ENCODE data around the gene SEMA7A. TPM values are rescaled to one million over a fixed set of nuclear protein-coding genes. Genes with fewer than 3 reads are reported as not detected.

SEMA7A gene
- total RNA-seq, 2 experiments from 2014 or later: 26.4 to 32.9 TPM

- CTCF ChIA-PET: interaction anchor here (0.8 to 21.8 kb wide), 9 partner anchors 8 to 148 kb away, joined by 3 to 668 read pairs (median 5); no protein-coding TSS in a partner anchor
- ATAC-seq: no peak
- Mint-ChIP-seq H3K9me3 (ENCODE audit: low read depth) (no peaks in the 10 kb centered on the region), H3K27me3 (no peaks in the 10 kb centered on the region), H3K36me3 (peaks cover 8% of the 10 kb centered on the region), H3K4me3 (peak overlapping the region; percentile 87), H3K4me1 (peaks cover 67% of the 10 kb centered on the region), H3K27ac (peak overlapping the region; percentile 83)
- peak; percentile 52 for DNase-seq
Observed at GRCh38 chr15:74431645-74432044, 2.1 kb downstream of the SEMA7A start.

- H3K27me3 Mint-ChIP-seq: no peaks in the 10 kb centered on the region
- CTCF ChIA-PET: interaction anchor here (1.0 to 21.8 kb wide), 7 partner anchors 7 to 53 kb away, joined by 3 to 668 read pairs (median 7); no protein-coding TSS in a partner anchor
- H3K4me3 Mint-ChIP-seq: peak overlapping the region; percentile 87
- peaks cover 71% of the 10 kb centered on the region for H3K4me1 Mint-ChIP-seq
- H3K36me3 Mint-ChIP-seq: peaks cover 12% of the 10 kb centered on the region
- ATAC-seq (no peak), DNase-seq (no peak)
- peak overlapping the region; percentile 71 for H3K27ac Mint-ChIP-seq
- H3K9me3 Mint-ChIP-seq (ENCODE audit: low read depth): no peaks in the 10 kb centered on the region
Observed at GRCh38 chr15:74431116-74431515, 2.6 kb downstream of the SEMA7A start.

- H3K4me1 Mint-ChIP-seq: peaks cover 70% of the 10 kb centered on the region
Observed at GRCh38 chr15:74430510-74430951, 3.2 kb downstream of the SEMA7A start.

GRCh38 chr15:74429781-74430400 lies 3.9 kb downstream of the SEMA7A start:
- CTCF ChIA-PET: interaction anchor here (2.1 to 21.8 kb wide), 4 partner anchors 9 to 51 kb away, joined by 8 to 668 read pairs (median 60); no protein-coding TSS in a partner anchor
- peaks cover 66% of the 10 kb centered on the region for H3K4me1 Mint-ChIP-seq
- no peaks in the 10 kb centered on the region for H3K9me3 Mint-ChIP-seq (ENCODE audit: low read depth)
- H3K4me3 Mint-ChIP-seq: no peak overlapping the region
- ATAC-seq (no peak), DNase-seq (no peak)
- H3K36me3 Mint-ChIP-seq: peaks cover 12% of the 10 kb centered on the region
- H3K27me3 Mint-ChIP-seq: no peaks in the 10 kb centered on the region
- peak overlapping the region; percentile 54 for H3K27ac Mint-ChIP-seq

More at GRCh38 chr15:74430510-74430951, 3.2 kb downstream of the SEMA7A start:
- Mint-ChIP-seq H3K27ac (no peak overlapping the region), H3K9me3 (ENCODE audit: low read depth) (no peaks in the 10 kb centered on the region), H3K36me3 (peaks cover 12% of the 10 kb centered on the region), H3K4me3 (peak overlapping the region; percentile 87), H3K27me3 (no peaks in the 10 kb centered on the region)
- CTCF ChIA-PET: interaction anchor here (1.2 to 21.8 kb wide), 6 partner anchors 8 to 52 kb away, joined by 5 to 668 read pairs (median 10); no protein-coding TSS in a partner anchor
- DNase-seq (no peak), ATAC-seq (no peak)

- no peak for DNase-seq
- Mint-ChIP-seq H3K4me1 (peaks cover 63% of the 10 kb centered on the region), H3K4me3 (no peak overlapping the region), H3K36me3 (peaks cover 12% of the 10 kb centered on the region), H3K9me3 (ENCODE audit: low read depth) (no peaks in the 10 kb centered on the region), H3K27ac (peak overlapping the region; percentile 54), H3K27me3 (no peaks in the 10 kb centered on the region)
- no peak for ATAC-seq
- CTCF ChIA-PET: interaction anchor here (2.1 to 21.8 kb wide), 4 partner anchors 9 to 51 kb away, joined by 8 to 668 read pairs (median 60); no protein-coding TSS in a partner anchor
Observed at GRCh38 chr15:74428970-74429780, 4.6 kb downstream of the SEMA7A start.

- H3K4me3 Mint-ChIP-seq: no peak overlapping the region
- CTCF ChIA-PET: interaction anchor here (2.1 to 21.8 kb wide), 4 partner anchors 9 to 50 kb away, joined by 8 to 668 read pairs (median 60); no protein-coding TSS in a partner anchor
- peaks cover 12% of the 10 kb centered on the region for H3K36me3 Mint-ChIP-seq
- no peak for DNase-seq
- H3K27me3 Mint-ChIP-seq: no peaks in the 10 kb centered on the region
- ATAC-seq: no peak
- peak overlapping the region; percentile 67 for H3K27ac Mint-ChIP-seq
- no peaks in the 10 kb centered on the region for H3K9me3 Mint-ChIP-seq (ENCODE audit: low read depth)
- peaks cover 65% of the 10 kb centered on the region for H3K4me1 Mint-ChIP-seq
Observed at GRCh38 chr15:74428442-74428787, 5.3 kb downstream of the SEMA7A start.

- H3K27ac Mint-ChIP-seq: no peak overlapping the region
- peaks cover 12% of the 10 kb centered on the region for H3K36me3 Mint-ChIP-seq
- no peak overlapping the region for H3K4me3 Mint-ChIP-seq
- ATAC-seq: no peak
- peaks cover 66% of the 10 kb centered on the region for H3K4me1 Mint-ChIP-seq
- CTCF ChIA-PET: interaction anchor here (0.7 to 21.8 kb wide), 5 partner anchors 8 to 204 kb away, joined by 3 to 668 read pairs (median 13); no protein-coding TSS in a partner anchor
- no peaks in the 10 kb centered on the region for H3K9me3 Mint-ChIP-seq (ENCODE audit: low read depth)
- H3K27me3 Mint-ChIP-seq: no peaks in the 10 kb centered on the region
- DNase-seq: no peak
Observed at GRCh38 chr15:74427607-74428441, 5.9 kb downstream of the SEMA7A start.

GRCh38 chr15:74426404-74427281 lies 7.1 kb downstream of the SEMA7A start:
- H3K4me3 Mint-ChIP-seq: no peak overlapping the region
- ATAC-seq: no peak
- H3K27me3 Mint-ChIP-seq: no peaks in the 10 kb centered on the region
- H3K9me3 Mint-ChIP-seq (ENCODE audit: low read depth): no peaks in the 10 kb centered on the region
- CTCF ChIA-PET: interaction anchor here (0.7 to 21.8 kb wide), 4 partner anchors 13 to 205 kb away, joined by 3 to 668 read pairs (median 60); no protein-coding TSS in a partner anchor
- H3K27ac Mint-ChIP-seq: peak overlapping the region; percentile 44
- no peak for DNase-seq
- H3K4me1 Mint-ChIP-seq: peaks cover 62% of the 10 kb centered on the region
- H3K36me3 Mint-ChIP-seq: peaks cover 12% of the 10 kb centered on the region

- no peak for DNase-seq
- Mint-ChIP-seq H3K4me1 (peaks cover 61% of the 10 kb centered on the region), H3K9me3 (ENCODE audit: low read depth) (no peaks in the 10 kb centered on the region), H3K27ac (peak overlapping the region; percentile 33), H3K4me3 (no peak overlapping the region), H3K27me3 (no peaks in the 10 kb centered on the region), H3K36me3 (peaks cover 12% of the 10 kb centered on the region)
- CTCF ChIA-PET: interaction anchor here (21.8 kb wide), 1 partner anchor 47 kb away, joined by 668 read pairs; no protein-coding TSS in a partner anchor
- ATAC-seq: no peak
Observed at GRCh38 chr15:74425630-74426029, 8.1 kb downstream of the SEMA7A start.

GRCh38 chr15:74424901-74425528 lies 8.7 kb downstream of the SEMA7A start:
- Mint-ChIP-seq H3K4me1 (peaks cover 62% of the 10 kb centered on the region), H3K4me3 (no peak overlapping the region), H3K27ac (no peak overlapping the region), H3K27me3 (no peaks in the 10 kb centered on the region), H3K9me3 (ENCODE audit: low read depth) (no peaks in the 10 kb centered on the region), H3K36me3 (peaks cover 12% of the 10 kb centered on the region)
- no peak for DNase-seq
- no peak for ATAC-seq
- CTCF ChIA-PET: interaction anchor here (21.8 kb wide), 1 partner anchor 47 kb away, joined by 668 read pairs; no protein-coding TSS in a partner anchor

- Mint-ChIP-seq H3K4me1 (peaks cover 61% of the 10 kb centered on the region), H3K27me3 (no peaks in the 10 kb centered on the region), H3K9me3 (ENCODE audit: low read depth) (no peaks in the 10 kb centered on the region)
Observed at GRCh38 chr15:74423431-74424257, 10.1 kb downstream of the SEMA7A start.

More at GRCh38 chr15:74423431-74424257, 10.1 kb downstream of the SEMA7A start:
- Mint-ChIP-seq H3K36me3 (peaks cover 12% of the 10 kb centered on the region), H3K27ac (peak overlapping the region; percentile 50), H3K4me3 (no peak overlapping the region)
- ATAC-seq: no peak
- DNase-seq: no peak
- CTCF ChIA-PET: interaction anchor here (0.8 to 1.5 kb wide), 3 partner anchors 8 to 38 kb away, joined by 3 to 4 read pairs (median 4); no protein-coding TSS in a partner anchor

Data from activated CD8-positive, alpha-beta memory T cell treated with anti-CD3 and anti-CD28 coated beads, Interleukin-2, amount 10 ng/mL, durations not matched to agents 7 days and 5 days (primary cell).